ENCODE data around the gene ZNF639. TPM values are rescaled to one million over a fixed set of nuclear protein-coding genes. Genes with fewer than 3 reads are reported as not detected.

ZNF639 gene
- total RNA-seq, 4 donors from 2014 or later: 50.0 to 78.2 (median 58.8) TPM

DNA sequence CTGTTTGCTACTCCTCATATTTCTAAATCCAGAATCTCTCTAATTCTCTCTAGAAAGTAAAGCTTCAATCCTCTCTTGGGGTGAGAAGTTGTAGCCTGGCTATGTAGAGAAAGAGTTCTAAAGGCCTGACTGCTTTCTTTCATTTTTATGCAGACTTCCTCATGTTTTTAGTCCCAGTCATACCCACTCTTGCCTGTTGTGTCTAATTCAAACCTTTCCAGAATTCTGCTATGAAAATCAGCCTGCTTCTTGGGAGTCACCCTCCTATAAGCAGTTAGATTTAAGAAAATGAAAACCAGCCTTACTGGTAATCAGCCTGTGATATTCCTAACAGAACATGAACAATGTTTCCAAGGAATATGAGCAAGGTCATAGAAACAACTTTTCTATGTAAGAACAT lies 14.8 kb upstream of the ZNF639 start:
- H3K4me1 ChIP-seq: no peaks in the 10 kb centered on the region
- no peak overlapping the region for H3K27ac ChIP-seq (replicated peaks in 1 of 4)
- intact Hi-C loops (cut with DNase I): no loop called here
- H3K9me3 ChIP-seq: no peaks in the 10 kb centered on the region
- H3K4me3 ChIP-seq: no peak overlapping the region
- TF ChIP-seq EP300 (IDR thresholded peaks at IDR 0.05): no peak
- TF ChIP-seq POLR2AphosphoS5 (IDR thresholded peaks at IDR 0.05): no peak
- TF ChIP-seq POLR2A (IDR thresholded peaks at IDR 0.05; ENCODE audit: low read depth): no peak
- TF ChIP-seq, protein P1, sequence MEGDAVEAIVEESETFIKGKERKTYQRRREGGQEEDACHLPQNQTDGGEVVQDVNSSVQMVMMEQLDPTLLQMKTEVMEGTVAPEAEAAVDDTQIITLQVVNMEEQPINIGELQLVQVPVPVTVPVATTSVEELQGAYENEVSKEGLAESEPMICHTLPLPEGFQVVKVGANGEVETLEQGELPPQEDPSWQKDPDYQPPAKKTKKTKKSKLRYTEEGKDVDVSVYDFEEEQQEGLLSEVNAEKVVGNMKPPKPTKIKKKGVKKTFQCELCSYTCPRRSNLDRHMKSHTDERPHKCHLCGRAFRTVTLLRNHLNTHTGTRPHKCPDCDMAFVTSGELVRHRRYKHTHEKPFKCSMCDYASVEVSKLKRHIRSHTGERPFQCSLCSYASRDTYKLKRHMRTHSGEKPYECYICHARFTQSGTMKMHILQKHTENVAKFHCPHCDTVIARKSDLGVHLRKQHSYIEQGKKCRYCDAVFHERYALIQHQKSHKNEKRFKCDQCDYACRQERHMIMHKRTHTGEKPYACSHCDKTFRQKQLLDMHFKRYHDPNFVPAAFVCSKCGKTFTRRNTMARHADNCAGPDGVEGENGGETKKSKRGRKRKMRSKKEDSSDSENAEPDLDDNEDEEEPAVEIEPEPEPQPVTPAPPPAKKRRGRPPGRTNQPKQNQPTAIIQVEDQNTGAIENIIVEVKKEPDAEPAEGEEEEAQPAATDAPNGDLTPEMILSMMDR (IDR thresholded peaks at IDR 0.05): no peak
- no peak for DNase-seq (ENCODE audit: extremely low spot score)
- no peaks in the 10 kb centered on the region for H3K36me3 ChIP-seq
- no peaks in the 10 kb centered on the region for H3K27me3 ChIP-seq

DNA sequence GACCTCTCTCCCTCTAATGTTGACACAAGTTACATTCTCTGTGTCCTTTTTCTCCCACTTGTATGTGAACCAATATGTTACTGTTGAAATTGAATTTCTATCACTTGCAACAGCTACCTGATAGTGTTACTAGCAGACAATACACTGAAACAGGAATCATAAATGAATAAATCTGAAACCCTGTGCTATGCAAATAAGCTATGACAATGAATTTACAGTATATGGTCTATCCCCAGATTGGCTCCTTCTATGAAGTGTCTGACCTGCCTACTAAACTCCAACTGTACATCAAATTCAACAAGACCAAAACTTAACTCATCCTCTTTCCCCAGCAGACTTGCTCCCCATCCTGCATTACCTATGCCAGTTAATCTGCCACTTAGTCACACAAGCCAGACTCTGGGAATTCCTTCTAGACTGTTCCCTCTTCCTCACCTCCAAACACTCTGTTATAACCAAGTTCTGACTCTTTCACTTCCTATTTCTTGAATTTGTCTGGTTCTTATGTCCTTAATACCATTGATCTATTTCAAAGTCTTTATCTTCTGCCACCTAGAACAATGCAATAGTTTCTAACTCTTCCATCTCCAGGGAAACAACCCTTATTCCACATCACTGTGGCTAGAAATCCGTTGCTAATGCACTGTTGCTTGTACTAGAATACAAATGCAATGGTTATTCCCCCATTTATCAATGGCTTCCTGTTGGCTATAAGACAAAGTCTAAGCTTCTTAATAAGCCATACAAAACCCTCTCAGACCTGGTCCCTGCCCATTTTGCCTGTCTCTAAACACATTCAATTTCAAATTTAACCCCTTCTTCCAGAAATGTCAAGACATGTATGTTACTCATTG lies 13.4 kb upstream of the ZNF639 start:
- H3K27ac ChIP-seq (replicated peaks in 1 of 4): no peak overlapping the region
- no peaks in the 10 kb centered on the region for H3K27me3 ChIP-seq
- no peaks in the 10 kb centered on the region for H3K36me3 ChIP-seq
- no peaks in the 10 kb centered on the region for H3K4me1 ChIP-seq
- WGBS: 28% methylated on average over 1 of the region's 1 CpG
- intact Hi-C loops (cut with DNase I): no loop called here
- H3K4me3 ChIP-seq: no peak overlapping the region
- no peaks in the 10 kb centered on the region for H3K9me3 ChIP-seq
- TF ChIP-seq POLR2AphosphoS5 (IDR thresholded peaks at IDR 0.05) (no peak), POLR2A (IDR thresholded peaks at IDR 0.05; ENCODE audit: low read depth) (no peak), EP300 (IDR thresholded peaks at IDR 0.05) (no peak)
- TF ChIP-seq, protein P1 (IDR thresholded peaks at IDR 0.05): no peak
- no peak for DNase-seq (ENCODE audit: extremely low spot score)

DNA sequence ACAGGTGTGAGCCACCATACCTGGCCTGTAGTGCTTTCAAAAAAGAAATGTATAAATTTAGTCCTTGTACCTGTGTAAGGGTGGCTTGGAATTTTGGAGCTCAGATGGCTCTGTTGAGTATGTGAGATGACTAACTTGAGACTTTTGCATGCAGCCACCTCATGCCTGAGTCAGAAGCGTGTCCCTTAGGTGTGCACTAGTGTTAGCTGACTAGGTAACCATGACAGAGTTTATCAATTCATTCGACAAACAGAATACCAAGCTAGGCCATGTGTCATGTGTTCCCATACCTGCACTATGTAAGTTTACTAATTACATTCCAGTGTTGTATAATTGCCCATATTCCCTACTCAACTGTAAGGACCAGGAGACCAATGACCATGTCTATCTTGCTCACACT lies 4.0 kb upstream of the ZNF639 start:
- intact Hi-C loops (cut with DNase I): no loop called here
- Histone ChIP-seq H3K27me3 (no peaks in the 10 kb centered on the region), H3K4me3 (no peak overlapping the region), H3K9me3 (no peaks in the 10 kb centered on the region), H3K36me3 (no peaks in the 10 kb centered on the region), H3K27ac (replicated peaks in 1 of 4) (no peak overlapping the region), H3K4me1 (peaks cover 11 to 19% (median 14%) of the 10 kb centered on the region in 4 donors)
- no peak for TF ChIP-seq EP300 (IDR thresholded peaks at IDR 0.05)
- TF ChIP-seq POLR2AphosphoS5 (IDR thresholded peaks at IDR 0.05): no peak
- TF ChIP-seq POLR2A (IDR thresholded peaks at IDR 0.05; ENCODE audit: low read depth): no peak
- TF ChIP-seq, protein P1 (IDR thresholded peaks at IDR 0.05): no peak
- 100% methylated on average over 2 of the region's 2 CpGs for WGBS
- no peak for DNase-seq (ENCODE audit: extremely low spot score)

DNA sequence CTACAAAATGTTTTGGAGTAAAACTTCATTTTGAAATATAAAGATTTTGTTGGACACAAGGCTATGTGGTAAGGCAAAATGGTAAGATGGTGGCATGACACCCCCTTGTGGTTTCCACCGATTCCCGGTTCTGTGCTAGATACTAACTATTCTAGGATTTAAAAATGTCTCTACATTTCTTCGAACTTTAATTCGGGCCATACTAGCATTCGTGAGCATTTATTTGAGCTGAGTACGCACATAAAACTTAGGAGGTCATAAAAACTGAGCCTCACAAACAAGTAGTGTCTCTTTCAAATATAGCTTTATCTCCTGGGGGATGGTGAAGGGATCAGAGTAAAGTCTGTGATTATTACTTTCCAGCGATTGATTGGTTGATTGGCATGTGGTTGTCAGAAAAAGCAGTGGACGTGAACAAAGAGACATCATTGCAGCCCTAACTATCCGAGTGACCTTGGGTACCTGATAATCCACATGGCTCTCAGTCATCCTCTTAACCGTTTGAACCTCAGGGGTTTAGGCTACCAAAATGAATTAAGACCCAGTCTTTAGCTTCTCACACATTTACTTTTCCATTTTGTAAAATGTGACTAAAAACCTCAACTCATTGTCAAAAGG lies 1.1 kb upstream of the ZNF639 start:
- H3K27ac ChIP-seq (replicated peaks in 1 of 4): peak overlapping the region; percentile 93 to 98 (median 98)
- peaks cover 0 to 16% (median 7%) of the 10 kb centered on the region in 4 donors for H3K36me3 ChIP-seq
- DNase-seq (ENCODE audit: extremely low spot score): no peak
- no peaks in the 10 kb centered on the region for H3K9me3 ChIP-seq
- no peak for TF ChIP-seq POLR2A (IDR thresholded peaks at IDR 0.05; ENCODE audit: low read depth)
- TF ChIP-seq, protein P1 (IDR thresholded peaks at IDR 0.05): peak; percentile 44 to 57 (median 48)
- TF ChIP-seq EP300 (IDR thresholded peaks at IDR 0.05): no peak
- TF ChIP-seq POLR2AphosphoS5 (IDR thresholded peaks at IDR 0.05): no peak
- peak overlapping the region; percentile 69 to 93 (median 78) for H3K4me3 ChIP-seq
- intact Hi-C loops (cut with DNase I): loop anchor here (2.0 kb wide), 1 partner anchor 25 kb away; the partner anchor contains the start of gene MFN1
- H3K4me1 ChIP-seq: peaks cover 17 to 46% (median 42%) of the 10 kb centered on the region in 4 donors
- WGBS: 42% methylated on average over 10 of the region's 10 CpGs
- no peaks in the 10 kb centered on the region for H3K27me3 ChIP-seq

Data from esophagus muscularis mucosa (tissue), 4 donors.